Coronary artery (tissue), 2 donors: ENCODE measurements around the gene ASCC2.
A peak's percentile ranks its signal among the peaks of the same experiment; 100 is the strongest.

ENCODE experiments used
- DNase-seq: peaks from one replicate; pipeline ENCODE4 v3.0.0-alpha.2; 2017; ENCODE audit warnings: low spot score
- H3K27ac ChIP-seq, 2 donors: fragments of 200-600 bp; sonication (generic); one replicate each; pipeline ENCODE4 v1.5.1; 2016 to 2019
- H3K4me3 ChIP-seq: fragments of 200-600 bp; sonication (generic); 2 replicates; pipeline ENCODE4 v1.5.1; 2016; ENCODE audit warnings: mild to moderate bottlenecking, moderate library complexity
- TF ChIP-seq, protein P1 (sequence below): fragments of 200-600 bp; sonication (generic); IDR thresholded peaks from one replicate; pipeline ENCODE4 v1.5.1; 2019; ENCODE audit warnings: antibody characterized with exemption

ASCC2 gene

DNA sequence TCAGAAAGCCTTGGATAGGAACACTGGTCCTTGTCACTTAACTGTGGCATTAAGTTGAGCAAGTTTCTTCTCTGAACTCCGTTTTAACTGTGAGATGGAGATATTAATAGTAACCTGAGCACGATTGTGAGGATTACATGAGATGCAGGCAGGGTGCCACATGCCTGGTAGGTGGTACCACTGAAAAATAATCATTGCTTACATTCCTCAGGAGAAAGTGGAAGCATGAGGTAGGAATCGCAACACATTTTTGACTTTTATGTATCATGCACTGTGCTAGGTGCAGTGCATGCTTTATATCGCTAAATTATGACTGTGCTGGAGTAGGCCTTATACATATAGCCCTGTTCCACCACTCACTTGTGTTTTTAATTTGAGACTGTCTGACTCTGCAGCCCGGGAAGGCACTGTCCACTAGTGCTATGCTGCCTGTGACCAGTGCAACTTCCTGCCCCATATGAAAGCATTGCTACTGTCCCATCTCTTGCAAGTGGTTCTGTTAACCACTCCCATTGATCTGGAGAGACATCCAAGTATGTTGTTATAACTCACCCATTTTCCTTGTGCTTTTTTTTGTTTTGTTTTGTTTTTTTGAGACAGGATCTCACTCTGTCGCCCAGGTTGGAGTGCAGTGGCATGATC lies 69.9 kb downstream of the ASCC2 start:
- H3K27ac ChIP-seq: peak overlapping the region in 1 of 2 donors; percentile 88
- TF ChIP-seq, protein P1, sequence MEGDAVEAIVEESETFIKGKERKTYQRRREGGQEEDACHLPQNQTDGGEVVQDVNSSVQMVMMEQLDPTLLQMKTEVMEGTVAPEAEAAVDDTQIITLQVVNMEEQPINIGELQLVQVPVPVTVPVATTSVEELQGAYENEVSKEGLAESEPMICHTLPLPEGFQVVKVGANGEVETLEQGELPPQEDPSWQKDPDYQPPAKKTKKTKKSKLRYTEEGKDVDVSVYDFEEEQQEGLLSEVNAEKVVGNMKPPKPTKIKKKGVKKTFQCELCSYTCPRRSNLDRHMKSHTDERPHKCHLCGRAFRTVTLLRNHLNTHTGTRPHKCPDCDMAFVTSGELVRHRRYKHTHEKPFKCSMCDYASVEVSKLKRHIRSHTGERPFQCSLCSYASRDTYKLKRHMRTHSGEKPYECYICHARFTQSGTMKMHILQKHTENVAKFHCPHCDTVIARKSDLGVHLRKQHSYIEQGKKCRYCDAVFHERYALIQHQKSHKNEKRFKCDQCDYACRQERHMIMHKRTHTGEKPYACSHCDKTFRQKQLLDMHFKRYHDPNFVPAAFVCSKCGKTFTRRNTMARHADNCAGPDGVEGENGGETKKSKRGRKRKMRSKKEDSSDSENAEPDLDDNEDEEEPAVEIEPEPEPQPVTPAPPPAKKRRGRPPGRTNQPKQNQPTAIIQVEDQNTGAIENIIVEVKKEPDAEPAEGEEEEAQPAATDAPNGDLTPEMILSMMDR: no peak

DNA sequence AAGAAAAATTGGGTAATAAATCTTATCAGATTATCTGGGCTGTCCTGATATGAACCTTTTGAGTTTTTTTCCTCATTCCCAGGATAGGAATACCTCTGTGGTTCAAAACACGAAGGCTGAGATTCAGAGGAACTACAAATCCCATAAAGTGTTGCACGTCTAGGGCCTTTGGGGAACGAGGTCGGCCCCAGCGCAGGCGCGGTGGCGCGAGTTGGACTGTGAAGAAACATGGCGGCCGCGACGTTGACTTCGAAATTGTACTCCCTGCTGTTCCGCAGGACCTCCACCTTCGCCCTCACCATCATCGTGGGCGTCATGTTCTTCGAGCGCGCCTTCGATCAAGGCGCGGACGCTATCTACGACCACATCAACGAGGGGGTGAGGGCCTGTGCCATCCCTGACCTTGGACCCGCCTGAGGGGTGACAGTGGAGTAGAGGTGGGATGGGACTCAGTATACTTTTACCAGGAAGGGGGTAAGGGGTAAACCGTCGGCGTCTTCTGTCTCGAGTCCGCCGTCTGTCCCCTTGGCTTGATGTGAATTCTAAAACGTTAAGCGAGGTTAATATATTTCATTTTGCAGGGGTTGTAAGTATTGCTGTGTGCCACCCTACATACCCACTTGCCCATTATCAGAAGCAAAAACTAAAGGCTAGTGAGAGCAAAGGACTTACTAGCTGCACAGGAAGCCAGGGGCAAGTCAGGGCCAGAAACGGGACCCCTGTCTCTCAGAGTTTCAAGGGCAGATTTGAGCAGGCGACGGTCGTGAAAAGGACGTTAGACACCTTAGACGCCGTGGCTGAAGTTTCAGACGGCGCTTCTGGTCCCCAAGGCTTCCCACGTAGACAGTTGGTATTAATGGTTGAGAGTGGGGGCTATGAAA lies 70.7 kb downstream of the ASCC2 start, which contains the start of gene UQCR10:
Gene UQCR10, plus strand, starts transcription at position 199 of the 881 bp plus-strand sequence. Its CDS starts 30 bp downstream, at position 229.
- TF ChIP-seq, protein P1: no peak
- H3K27ac ChIP-seq: peak within 1 kb of the TSS; percentile 88 to 92
- peak within 1 kb of the TSS; percentile 98 for H3K4me3 ChIP-seq
- DNase-seq: peak; percentile 88

More for the DNA sequence above, 69.9 kb downstream of the ASCC2 start:
- H3K4me3 ChIP-seq: peak overlapping the region; percentile 98
- DNase-seq: no peak

DNA sequence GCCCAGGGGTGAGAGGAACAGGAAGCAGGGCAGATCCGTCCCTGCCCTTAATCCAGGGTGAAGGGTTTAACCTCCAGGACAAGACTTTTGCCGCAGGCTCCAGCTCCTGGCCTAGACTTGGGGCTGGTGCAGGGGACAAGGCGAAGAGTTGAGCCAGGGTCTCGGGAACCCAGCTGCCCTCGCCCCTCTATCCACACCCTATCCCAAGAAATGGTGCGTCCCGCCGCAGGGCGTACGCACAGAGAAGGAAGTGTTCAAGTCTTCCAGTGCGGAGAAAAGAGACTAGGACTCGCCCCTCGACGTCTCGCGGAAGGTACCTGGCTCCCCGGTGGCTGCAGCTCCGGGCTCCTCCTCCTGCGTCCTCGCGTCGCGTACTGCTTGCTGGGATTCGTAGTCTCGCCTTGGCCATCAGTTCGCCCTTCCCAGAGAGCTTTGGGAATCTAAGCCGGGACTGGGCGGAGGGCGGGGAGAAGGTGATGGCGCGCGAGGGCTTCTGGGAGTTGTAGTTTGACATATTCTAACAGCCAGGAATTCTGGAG lies 71.4 kb downstream of the ASCC2 start, which contains the start of gene ZMAT5:
Gene ZMAT5, minus strand, starts transcription at position 376 of the 539 bp plus-strand sequence. CDS start 18,463 bp downstream, outside the sequence.
- TF ChIP-seq, protein P1: no peak
- Histone ChIP-seq H3K4me3 (peak within 1 kb of the TSS; percentile 98), H3K27ac (peak within 1 kb of the TSS; percentile 88 to 92)
- peak; percentile 94 for DNase-seq

DNA sequence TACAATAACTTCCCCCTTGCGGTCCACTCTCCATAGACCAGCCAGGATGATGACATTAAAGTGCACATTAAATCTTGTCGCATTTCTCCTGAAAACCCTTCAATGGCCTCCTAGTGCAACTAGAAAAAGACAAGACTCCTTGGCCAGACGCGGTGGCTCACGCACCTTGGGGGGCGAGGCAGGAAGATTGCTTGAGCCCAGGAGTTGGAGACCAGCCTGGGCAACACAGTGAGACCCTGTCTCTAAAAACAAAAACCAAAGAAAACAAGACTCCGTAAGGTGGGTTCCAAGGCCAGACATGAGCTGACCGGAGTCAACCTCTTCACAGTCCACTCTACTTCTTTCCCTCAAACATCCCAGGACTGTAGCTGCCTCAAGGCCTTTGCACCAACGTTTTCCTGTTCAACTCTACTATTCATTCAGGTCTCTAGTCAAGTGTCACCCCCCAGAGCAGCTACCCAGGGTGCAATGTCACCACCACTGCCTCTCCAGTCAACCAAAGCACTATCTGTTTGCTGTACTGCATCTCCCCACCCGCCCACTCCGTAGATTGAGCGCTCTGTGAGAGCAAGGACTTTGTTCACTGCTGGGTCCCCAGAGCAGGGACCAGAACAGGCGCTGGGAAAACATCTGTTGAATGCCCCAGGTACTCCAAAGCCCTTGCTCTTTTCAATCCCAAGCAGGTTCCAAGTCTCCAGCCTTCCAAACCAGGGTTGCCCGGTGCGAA lies 72.0 kb downstream of the ASCC2 start:
- no peak for DNase-seq
- peak overlapping the region; percentile 88 to 92 for H3K27ac ChIP-seq
- peak overlapping the region; percentile 98 for H3K4me3 ChIP-seq
- TF ChIP-seq, protein P1: no peak

DNA sequence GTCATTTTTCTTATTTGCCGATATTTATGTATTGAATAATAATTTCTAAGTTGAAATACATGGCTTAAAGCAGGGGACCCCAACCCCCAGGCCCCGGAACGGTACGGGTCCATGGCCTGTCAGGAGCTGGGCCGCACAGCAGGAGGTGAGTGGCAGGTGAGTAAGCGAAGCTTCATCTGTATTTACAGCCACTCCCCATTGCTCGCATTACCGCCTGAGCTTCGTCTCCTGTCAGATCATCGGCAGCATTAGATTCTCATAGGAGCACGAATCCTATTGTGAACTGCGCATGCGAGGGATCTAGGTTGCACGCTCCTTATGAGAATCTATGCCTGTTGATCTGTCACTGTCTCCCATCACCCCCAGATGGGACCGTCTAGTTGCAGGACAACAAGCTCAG lies 75.8 kb downstream of the ASCC2 start:
- Histone ChIP-seq H3K4me3 (no peak overlapping the region), H3K27ac (no peak overlapping the region)
- TF ChIP-seq, protein P1: no peak
- no peak for DNase-seq

DNA sequence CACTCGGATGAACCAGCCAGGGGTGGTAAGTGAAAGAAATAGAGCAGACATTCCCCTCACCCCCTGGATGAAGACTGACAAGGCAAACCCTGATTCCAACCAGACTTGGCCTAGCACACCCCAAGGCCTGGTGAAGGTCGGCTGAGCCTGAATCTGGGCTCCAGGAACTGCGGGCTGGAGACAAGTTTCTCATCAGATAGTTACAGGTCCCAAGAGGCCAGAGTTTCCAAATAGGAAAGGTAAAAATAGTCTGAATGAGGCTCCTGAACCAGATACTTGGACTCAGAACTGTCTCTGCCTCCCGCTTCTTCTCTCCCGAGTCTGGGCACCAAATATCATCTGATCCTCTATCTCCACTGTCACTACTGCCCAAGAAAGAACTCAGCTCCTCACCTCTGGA lies 79.1 kb downstream of the ASCC2 start:
- Histone ChIP-seq H3K4me3 (no peak overlapping the region), H3K27ac (no peak overlapping the region)
- no peak for DNase-seq
- TF ChIP-seq, protein P1: no peak
